Endothelial cell of umbilical vein (primary cell): ENCODE data around the gene STOML3.

ENCODE experiments used
- CTCF ChIP-seq, 2 donors: IDR thresholded peaks; 1 replicate in 1 of 2; 2 replicates in 1 of 2; pipeline ENCODE4 v1.5.1; 2011; ENCODE audit warnings: low read length in 2 of 2, mild to moderate bottlenecking in 2 of 2, moderate library complexity in 2 of 2, control low read depth in 1 of 2, inconsistent platforms in 1 of 2, low read depth in 1 of 2; ENCODE audit not compliant: insufficient read depth in 1 of 2; ENCODE audit errors: extremely low read depth in 1 of 2
- POLR2A ChIP-seq: IDR thresholded peaks from 2 replicates; pipeline ENCODE4 v1.6.1; 2012; ENCODE audit warnings: low read depth, mild to moderate bottlenecking, control low read depth, low read length
- TF ChIP-seq, protein P1 (sequence below): IDR thresholded peaks from 2 replicates; pipeline ENCODE4 v1.6.1; 2011; ENCODE audit not compliant: insufficient read depth, insufficient read length

DNA sequence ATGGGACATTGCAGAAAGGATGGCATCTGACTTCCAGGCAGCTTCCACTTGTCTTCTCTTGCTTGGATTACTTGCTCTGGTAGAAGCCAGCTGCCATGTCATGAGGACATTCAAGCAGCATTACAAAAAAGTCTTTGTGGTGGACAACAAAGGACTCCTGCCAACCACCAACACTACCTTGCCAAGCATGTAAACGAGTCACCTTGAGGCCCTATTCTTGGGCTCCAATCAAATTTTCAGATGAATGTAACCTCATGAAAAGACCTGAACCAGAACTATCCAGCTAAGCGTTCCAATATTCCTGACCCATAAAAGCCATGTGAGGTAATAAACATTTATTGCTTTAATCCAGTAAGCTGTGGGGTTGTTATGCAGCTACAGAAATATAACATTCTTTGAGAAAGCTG is 34.8 kb upstream of the STOML3 start:
- TF ChIP-seq CTCF (IDR thresholded peaks at IDR 0.05; ENCODE audit: extremely low read depth in 1 of 2, insufficient read depth in 1 of 2, low read depth in 1 of 2, low read length in 2 of 2) (no peak), POLR2A (no peak)
- TF ChIP-seq, protein P1, sequence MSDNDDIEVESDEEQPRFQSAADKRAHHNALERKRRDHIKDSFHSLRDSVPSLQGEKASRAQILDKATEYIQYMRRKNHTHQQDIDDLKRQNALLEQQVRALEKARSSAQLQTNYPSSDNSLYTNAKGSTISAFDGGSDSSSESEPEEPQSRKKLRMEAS = no peak
